Esophagus muscularis mucosa (tissue), 3 donors: ENCODE measurements around the gene CORO7.

Source experiments
- CTCF ChIP-seq, 3 experiments: fragments of 200-600 bp in 2 of 3; fragments of 450-650 bp in 1 of 3; sonication (generic) in 2 of 3; IDR thresholded peaks; one replicate each; pipeline ENCODE4 v1.5.1; 2017 to 2019; ENCODE audit warnings: antibody characterized with exemption in 3 of 3, mild to moderate bottlenecking in 2 of 3, moderate library complexity in 1 of 3
- POLR2A ChIP-seq: fragments of 450-650 bp; IDR thresholded peaks from one replicate; pipeline ENCODE4 v1.6.1; 2017; ENCODE audit warnings: antibody characterized with exemption, moderate library complexity, mild to moderate bottlenecking, low read depth
- POLR2AphosphoS5 ChIP-seq, 2 donors: sonication (generic); formaldehyde crosslinking; IDR thresholded peaks; one replicate each; pipeline ENCODE4 v1.6.1; 2017; ENCODE audit warnings: antibody characterized with exemption in 2 of 2

- TF ChIP-seq POLR2A = no peak
- no peak for TF ChIP-seq CTCF (IDR thresholded peaks at IDR 0.05)
- TF ChIP-seq POLR2AphosphoS5 (IDR thresholded peaks at IDR 0.05) = no peak
Observed at GRCh38 chr16:4428500-4428899, 12.1 kb upstream of the CORO7 start.
